HuH-7.5 (cell line): ENCODE results near the gene CBL.

Experiments
- DNase-seq: peaks from one replicate; pipeline ENCODE4 v3.0.0; 2011; ENCODE audit warnings: low spot score

CBL gene

GRCh38 chr11:119310682-119311052 lies 104.5 kb downstream of the CBL start:
- DNase-seq: no peak

GRCh38 chr11:119314726-119315125 lies 108.6 kb downstream of the CBL start:
- no peak for DNase-seq

GRCh38 chr11:119315131-119316015 lies 109.2 kb downstream of the CBL start:
- no peak for DNase-seq

GRCh38 chr11:119316016-119316728 lies 110.0 kb downstream of the CBL start:
- no peak for DNase-seq

- peak; percentile 64 for DNase-seq
These were observed 110.8 kb downstream of the CBL start, which contains the start of gene MCAM for GRCh38 chr11:119316729-119317591. MCAM (minus strand) TSS chr11:119317130; CDS start chr11:119317101, 29 bp downstream.

- no peak for DNase-seq
These were observed 111.6 kb downstream of the CBL start for GRCh38 chr11:119317592-119318239.

- DNase-seq: no peak
These were observed 112.3 kb downstream of the CBL start for GRCh38 chr11:119318240-119319135.

GRCh38 chr11:119319136-119319699 lies 113.1 kb downstream of the CBL start:
- DNase-seq: no peak

- no peak for DNase-seq
These were observed 113.6 kb downstream of the CBL start for GRCh38 chr11:119319700-119320239.

- DNase-seq: no peak
These were observed 114.2 kb downstream of the CBL start for GRCh38 chr11:119320240-119320775.

GRCh38 chr11:119320776-119321524 lies 114.8 kb downstream of the CBL start:
- DNase-seq: peak; percentile 60

- no peak for DNase-seq
These were observed 116.2 kb downstream of the CBL start for GRCh38 chr11:119322360-119322739.

- DNase-seq: no peak
These were observed 116.9 kb downstream of the CBL start for GRCh38 chr11:119322921-119323531.

- DNase-seq: peak; percentile 68
These were observed 117.4 kb downstream of the CBL start for GRCh38 chr11:119323532-119324033.

- DNase-seq: no peak
These were observed 118.0 kb downstream of the CBL start for GRCh38 chr11:119324189-119324588.

GRCh38 chr11:119329320-119329719 lies 123.2 kb downstream of the CBL start:
- no peak for DNase-seq

GRCh38 chr11:119330237-119330636 lies 124.1 kb downstream of the CBL start:
- DNase-seq: no peak

- DNase-seq: no peak
These were observed 126.1 kb downstream of the CBL start for GRCh38 chr11:119332111-119332765.
